ENCODE measurements around the gene SLC6A2. TPM values are rescaled to one million over a fixed set of nuclear protein-coding genes. Genes with fewer than 3 reads are reported as not detected.

SLC6A2 gene
- total and polyA plus RNA-seq, 2 of the 13 experiments (the other 11 are each of a cell fraction or from before 2014, with no cell fraction given): 0.62 to 0.66 TPM

- TF ChIP-seq TFE3 (CRISPR knock-in tag; IDR thresholded peaks at IDR 0.05): peak; percentile 47; the same call in 1 of the 2 replicates
- TF ChIP-seq MLX (CRISPR knock-in tag; IDR thresholded peaks at IDR 0.05): peak; percentile 50; the same call in 1 of the 2 replicates
- TF ChIP-seq GFI1 (CRISPR knock-in tag; IDR thresholded peaks at IDR 0.05; ENCODE audit: borderline replicate concordance): 0 out of 2 replicates have a peak, but pooled peaks have one; percentile 25
- no peak; the same call in 1 of the 2 replicates for TF ChIP-seq PRDM10 (CRISPR knock-in tag; IDR thresholded peaks at IDR 0.05; ENCODE audit: low read depth)
- TF ChIP-seq RFXAP (CRISPR knock-in tag; IDR thresholded peaks at IDR 0.05; ENCODE audit: borderline replicate concordance): no peak
- TF ChIP-seq ZNF24 (IDR thresholded peaks at IDR 0.05): no peak
- TF ChIP-seq HMG20A (CRISPR knock-in tag; IDR thresholded peaks at IDR 0.05; ENCODE audit: borderline replicate concordance): peak; percentile 50; the same call in 1 of the 2 replicates
- 0 out of 2 replicates have a peak, but pooled peaks have one; percentile 21 for TF ChIP-seq KAT2B (IDR thresholded peaks at IDR 0.05; ENCODE audit: borderline replicate concordance, low read depth, low read length)
- TF ChIP-seq MAFK (conservative IDR thresholded peaks at IDR 0.05 in 1 of 2, IDR thresholded peaks at IDR 0.05 in 1 of 2; ENCODE audit: low read length in 2 of 2): peak; percentile 25 to 30; a peak in 2 of 4 replicates
- TF ChIP-seq ZNF138 (CRISPR knock-in tag; IDR thresholded peaks at IDR 0.05; ENCODE audit: low read depth): no peak
- TF ChIP-seq HIC2 (CRISPR knock-in tag; IDR thresholded peaks at IDR 0.05; ENCODE audit: low read depth): no peak
- TF ChIP-seq ARID3A (IDR thresholded peaks at IDR 0.05; ENCODE audit: low read depth, low read length): peak; percentile 39; the same call in 1 of the 2 replicates
- TF ChIP-seq ZNF274 (CRISPR knock-in tag; IDR thresholded peaks at IDR 0.05): no peak
- TF ChIP-seq DMTF1 (CRISPR knock-in tag; IDR thresholded peaks at IDR 0.05): no peak
- peak; percentile 51; the same call in 1 of the 2 replicates for TF ChIP-seq RXRB (CRISPR knock-in tag; IDR thresholded peaks at IDR 0.05; ENCODE audit: borderline replicate concordance)
- TF ChIP-seq NFKB2 (CRISPR knock-in tag; IDR thresholded peaks at IDR 0.05; ENCODE audit: borderline replicate concordance): no peak
- TF ChIP-seq RBM39 (IDR thresholded peaks at IDR 0.05; ENCODE audit: low read depth, low read length, poor library complexity, severe bottlenecking): no peak
- peak; percentile 60 for TF ChIP-seq SAP130 (CRISPR knock-in tag; IDR thresholded peaks at IDR 0.05; ENCODE audit: low read depth)
Observed at GRCh38 chr16:55621771-55622170, 34.0 kb upstream of the SLC6A2 start (continued).
